HepG2 (cell line): ENCODE data around the gene CPXM1. TPM values are rescaled to one million over a fixed set of nuclear protein-coding genes. Genes with fewer than 3 reads are reported as not detected.

Experiments
- ATAC-seq: fragments of 200-7000 bp; cut with Tn5 transposase; 3 replicates; pipeline ENCODE4 v1.9.1; 2020; ENCODE audit warnings: mild to moderate bottlenecking, moderate library complexity
- BruUV-seq: library from RNA; stranded (reverse); fragments of 400-500 nt; replicated peaks from 2 replicates; lab custom pipeline; 2021; lab: Mats Ljungman, UMichigan
- CTCF ChIA-PET: fragments of 300-600 bp; formaldehyde crosslinking; extraction: SDS; loops from one replicate; lab custom pipeline; 2021; ENCODE audit warnings: low total read pairs, inconsistent platforms, low intra/inter-chr PET ratio; lab: Yijun Ruan, JAX
- POLR2A ChIA-PET: fragments of 350-600 bp; sonication (Branson Sonifier 250); formaldehyde crosslinking; loops from one replicate; lab custom pipeline; 2020; ENCODE audit warnings: antibody characterized with exemption, inconsistent platforms; lab: Yijun Ruan, JAX
- DNase-seq: peaks from one replicate; pipeline ENCODE4 v3.0.0-alpha.2; 2015; ENCODE audit warnings: low spot score
- FAIRE-seq: peaks from 3 replicates; lab custom pipeline; 2011; peaks lifted over from hg19 to GRCh38; lab: Jason Lieb, UNC
- H2AFZ ChIP-seq: one replicate; pipeline ENCODE4 v1.6.1; 2011; ENCODE audit warnings: low read length, inconsistent platforms
- H3K27ac ChIP-seq: fragments of 300-600 bp; 3 replicates; pipeline ENCODE4 v1.8.0; 2011; ENCODE audit warnings: mixed run types, mild to moderate bottlenecking, mixed read lengths, low read length, inconsistent platforms; ENCODE audit not compliant: insufficient read depth; ENCODE audit errors: extremely low read length
- H3K27me3 ChIP-seq, 2 experiments: fragments of 200-600 bp in 1 of 2; 2 replicates in 1 of 2; 3 replicates in 1 of 2; pipeline versions ENCODE4 v1.6.0 to v1.8.0; 2011; ENCODE audit warnings: low read length in 2 of 2, mild to moderate bottlenecking in 2 of 2, moderate library complexity in 2 of 2, inconsistent platforms in 1 of 2; ENCODE audit not compliant: insufficient read depth in 2 of 2, control insufficient read depth in 1 of 2
- H3K36me3 ChIP-seq, 2 experiments: fragments of 200-600 bp in 1 of 2; replicated peaks in 1 of 2; 2 replicates in 1 of 2; 3 replicates in 1 of 2; pipeline versions ENCODE4 v1.5.1 to v1.8.0; 2011; ENCODE audit warnings: low read length in 2 of 2, inconsistent platforms in 1 of 2; ENCODE audit not compliant: insufficient read depth in 2 of 2, control insufficient read depth in 1 of 2
- H3K4me1 ChIP-seq: 2 replicates; pipeline ENCODE4 v1.5.1; 2012; ENCODE audit warnings: low read length, inconsistent platforms; ENCODE audit not compliant: insufficient read depth
- H3K4me2 ChIP-seq: 2 replicates; pipeline ENCODE4 v1.6.0; 2011; ENCODE audit warnings: low read depth, low read length, inconsistent platforms
- H3K4me3 ChIP-seq, 3 experiments: fragments of 200-600 bp in 1 of 3; sonication (generic), shearing (Covaris generic) in 1 of 3; replicated peaks in 1 of 3; 2 replicates each; pipeline ENCODE4 v1.5.1; 2011 to 2016; ENCODE audit warnings: low read length in 3 of 3, inconsistent platforms in 2 of 3, low read depth in 2 of 3, mild to moderate bottlenecking in 2 of 3, control low read depth in 1 of 3, mixed read lengths in 1 of 3; ENCODE audit not compliant: insufficient read depth in 1 of 3
- H3K79me2 ChIP-seq: one replicate; pipeline ENCODE4 v1.6.1; 2011; ENCODE audit warnings: low read length, inconsistent platforms; ENCODE audit not compliant: insufficient read depth
- H3K9ac ChIP-seq: 2 replicates; pipeline ENCODE4 v1.6.0; 2011; ENCODE audit warnings: mild to moderate bottlenecking, low read depth, low read length, inconsistent platforms; ENCODE audit not compliant: insufficient read depth
- H3K9me3 ChIP-seq: 2 replicates; pipeline ENCODE4 v1.5.1; 2012; ENCODE audit warnings: mild to moderate bottlenecking, low read length
- H4K20me1 ChIP-seq: 2 replicates; pipeline ENCODE4 v1.6.0; 2011; ENCODE audit warnings: inconsistent platforms, mild to moderate bottlenecking, low read length, moderate library complexity; ENCODE audit not compliant: insufficient read depth
- CSRNP1 ChIP-seq: sonication (generic); formaldehyde crosslinking; IDR thresholded peaks from 2 replicates; pipeline ENCODE4 v1.8.1; 2023; ENCODE audit warnings: mild to moderate bottlenecking, missing genetic modification reagents
- FOXP1 ChIP-seq, 2 experiments: fragments of 450-650 bp in 1 of 2; IDR thresholded peaks; 2 replicates each; pipeline ENCODE4 v1.6.1; 2017 to 2018; ENCODE audit warnings: antibody characterized with exemption in 1 of 2
- HOXA3 ChIP-seq: sonication (generic); formaldehyde crosslinking; IDR thresholded peaks from 2 replicates; pipeline ENCODE4 v1.5.0; 2020; ENCODE audit warnings: missing genetic modification reagents
- KLF11 ChIP-seq: IDR thresholded peaks from 2 replicates; pipeline ENCODE4 v1.6.1; 2016; ENCODE audit warnings: missing compliant biosample characterization
- MIXL1 ChIP-seq: IDR thresholded peaks from 2 replicates; pipeline ENCODE4 v1.6.1; 2016
- MLLT10 ChIP-seq: sonication (generic); formaldehyde crosslinking; IDR thresholded peaks from 2 replicates; pipeline ENCODE4 v1.4.0; 2020; ENCODE audit warnings: missing genetic modification reagents
- POLR2AphosphoS5 ChIP-seq: IDR thresholded peaks from 2 replicates; pipeline ENCODE4 v1.6.1; 2012; ENCODE audit warnings: low read depth, low read length
- RAD21 ChIP-seq: fragments of 450-650 bp; formaldehyde crosslinking; IDR thresholded peaks from 2 replicates; pipeline ENCODE4 v1.5.0; 2020; ENCODE audit warnings: mild to moderate bottlenecking
- RELA ChIP-seq: sonication (generic); formaldehyde crosslinking; IDR thresholded peaks from 2 replicates; pipeline ENCODE4 v1.4.0; 2020; ENCODE audit warnings: missing genetic modification reagents
- SNAPC5 ChIP-seq: sonication (generic); formaldehyde crosslinking; IDR thresholded peaks from 2 replicates; pipeline ENCODE4 v1.8.1; 2023; ENCODE audit warnings: mild to moderate bottlenecking, missing genetic modification reagents, borderline replicate concordance
- TCF7L2 ChIP-seq: IDR thresholded peaks from 2 replicates; pipeline ENCODE4 v1.6.1; 2011; ENCODE audit warnings: mild to moderate bottlenecking, low read depth, low read length, moderate library complexity
- YEATS2 ChIP-seq: sonication (generic); formaldehyde crosslinking; IDR thresholded peaks from 2 replicates; pipeline ENCODE4 v1.4.0; 2020; ENCODE audit warnings: missing genetic modification reagents, borderline replicate concordance
- YEATS4 ChIP-seq: sonication (generic); formaldehyde crosslinking; IDR thresholded peaks from 2 replicates; pipeline ENCODE4 v1.4.0; 2020; ENCODE audit warnings: missing genetic modification reagents, borderline replicate concordance
- ZFAT ChIP-seq: sonication (generic); formaldehyde crosslinking; conservative IDR thresholded peaks from 2 replicates; pipeline ENCODE4 v1.8.1; 2023; ENCODE audit warnings: missing genetic modification reagents, inconsistent platforms
- ZNF224 ChIP-seq: sonication (generic); formaldehyde crosslinking; IDR thresholded peaks from 2 replicates; pipeline ENCODE4 v1.5.0; 2020; ENCODE audit warnings: mild to moderate bottlenecking, missing genetic modification reagents
- ZNF24 ChIP-seq: fragments of 450-650 bp; IDR thresholded peaks from 2 replicates; pipeline ENCODE4 v1.6.1; 2017; ENCODE audit warnings: antibody characterized with exemption, mild to moderate bottlenecking
- ZNF337 ChIP-seq: sonication (generic); formaldehyde crosslinking; IDR thresholded peaks from 2 replicates; pipeline ENCODE4 v1.5.1; 2020; ENCODE audit warnings: missing genetic modification reagents, low read depth, mild to moderate bottlenecking, borderline replicate concordance
- ZNF839 ChIP-seq: sonication (generic); formaldehyde crosslinking; IDR thresholded peaks from 2 replicates; pipeline ENCODE4 v1.4.0; 2020; ENCODE audit warnings: missing genetic modification reagents, mild to moderate bottlenecking, borderline replicate concordance
- ZSCAN22 ChIP-seq: sonication (generic); formaldehyde crosslinking; IDR thresholded peaks from 2 replicates; pipeline ENCODE4 v1.4.0; 2020; ENCODE audit warnings: mild to moderate bottlenecking, missing genetic modification reagents
- WGBS: methylation state at CpG from one replicate; pipeline ENCODE4 v1.1.6; 2017; ENCODE audit warnings: low lambda C conversion rate; 5-methylcytosine and 5-hydroxymethylcytosine counted together
- in situ Hi-C: cut with HindIII; loops from 2 replicates; pipeline ENCODE4 v1.10.0; 2017; ENCODE audit warnings: low pct_unique_long_range_greater_than_20kb; ENCODE audit not compliant: extremely low pct_ligation_motif_present
- intact Hi-C: fragments of 100-400 bp; cut with micrococcal nuclease; formaldehyde crosslinking; loops from one replicate; pipeline ENCODE4 v1.10.0; 2022; ENCODE audit not compliant: unreplicated experiment
- polyA plus RNA-seq, 8 experiments: library from polyadenylated mRNA; depleted of rRNA in 3 of 8; stranded (reverse) in 7 of 8; unstranded in 1 of 8; fragments of >200 nt; fragmentation: Illumina TruSeq in 4 of 8; extraction: Trizol in 4 of 8; gene quantifications; 2 replicates each; pipeline versions ENCODE4 v1.2.1 to v1.2.3, GENCODE V29; 2011 to 2016; ENCODE audit warnings: low read depth in 4 of 8, missing spikeins in 1 of 8, mixed read lengths in 1 of 8; ENCODE audit not compliant: insufficient read depth in 1 of 8
- total RNA-seq, 5 experiments: library from RNA; depleted of rRNA; stranded (reverse); fragments of >200 nt; fragmentation: Illumina TruSeq; extraction: Trizol; gene quantifications; 2 replicates each; pipeline ENCODE4 v1.2.3, GENCODE V29; 2016; ENCODE audit warnings: low read depth in 1 of 5
- TF ChIP-seq, protein P1 (sequence below): sonication (generic); formaldehyde crosslinking; IDR thresholded peaks from 2 replicates; pipeline ENCODE4 v1.5.1; 2020; ENCODE audit warnings: mild to moderate bottlenecking, moderate library complexity, missing genetic modification reagents

Gene CPXM1
- total and polyA plus RNA-seq, 2 of the 13 experiments (the other 11 are each of a cell fraction or from before 2014, with no cell fraction given), result 0.07 TPM; not detected in 1

DNA sequence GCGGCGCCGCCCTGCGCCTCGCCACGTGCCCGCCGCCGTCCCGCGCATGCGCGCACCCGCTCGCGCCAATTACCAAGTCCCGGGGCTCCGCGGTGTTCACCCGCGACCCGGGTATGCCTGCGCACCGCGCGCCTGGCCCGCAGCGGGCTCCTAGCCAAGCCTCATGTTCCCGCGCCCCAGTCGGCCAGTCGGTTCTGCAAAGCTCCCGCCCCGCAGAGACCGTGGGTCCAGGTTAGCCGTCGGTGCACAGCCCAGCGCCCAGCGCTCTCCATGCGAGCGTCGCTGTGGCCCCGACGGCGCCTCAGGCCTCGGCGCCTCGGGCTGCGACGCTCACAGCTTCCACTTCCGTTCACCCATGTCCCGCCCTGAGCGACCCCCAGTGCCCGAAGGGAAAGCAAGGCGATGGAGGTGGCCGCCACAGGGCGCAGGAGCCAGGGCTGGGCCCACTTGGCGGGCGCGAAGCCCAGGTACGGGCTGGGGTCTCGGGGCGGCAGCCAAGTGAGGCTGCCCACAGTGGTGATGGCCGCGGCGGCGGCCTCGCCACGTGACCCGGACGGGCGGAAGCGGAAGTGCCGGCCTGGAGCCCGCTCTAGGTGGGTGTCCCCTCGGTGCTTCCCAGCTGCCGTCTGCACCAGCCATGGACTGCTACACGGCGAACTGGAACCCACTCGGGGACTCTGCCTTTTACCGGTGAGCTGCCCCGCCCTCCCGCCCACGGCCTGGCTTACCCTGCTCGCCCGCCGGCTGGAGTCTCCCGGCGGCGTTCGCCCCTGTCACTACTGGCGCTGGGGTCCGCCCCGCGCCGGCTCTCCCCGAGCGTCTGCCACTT lies 39.9 kb upstream of the CPXM1 start, which contains the start of the genes PCED1A and VPS16 (continued):
- peak; percentile 75 for TF ChIP-seq ZNF224 (CRISPR knock-in tag)
- TF ChIP-seq MLLT10 (CRISPR knock-in tag), result 0 out of 2 replicates have a peak, but pooled peaks have one; percentile 4
- peak; percentile 95 for TF ChIP-seq YEATS2
- peak; percentile 99 for TF ChIP-seq CSRNP1 (CRISPR knock-in tag)

GRCh38 chr20:2839732-2840137 lies 39.3 kb upstream of the CPXM1 start:
- DNase-seq, result no peak
- peak overlapping the region; percentile 77 for H3K4me2 ChIP-seq
- H4K20me1 ChIP-seq, result no peaks in the 10 kb centered on the region
- FAIRE-seq, result no peak
- H3K9me3 ChIP-seq, result no peaks in the 10 kb centered on the region
- H3K27ac ChIP-seq, result no peak overlapping the region
- ATAC-seq, result no peak
- no TSS peak for BruUV-seq
- in situ Hi-C loops, result loop anchor here (10.0 kb wide), 1 partner anchor 85 kb away; no protein-coding TSS in a partner anchor
- ChIA-PET CTCF (no interaction called here), POLR2A (interaction anchor here (1.0 to 1.9 kb wide), 7 partner anchors 9 to 206 kb away, joined by 3 to 12 read pairs (median 6); partner anchors contain the start of genes MRPS26 and PTPRA)
- peaks cover 40% of the 10 kb centered on the region for H3K4me1 ChIP-seq
- intact Hi-C loops, result no loop called here
- peak overlapping the region; percentile 71 to 97 (median 74) for H3K4me3 ChIP-seq
- peaks cover 4 to 11% of the 10 kb centered on the region in 2 experiments; a peak in 3 of 5 replicates for H3K36me3 ChIP-seq
- no peaks in the 10 kb centered on the region; a peak in 1 of 5 replicates for H3K27me3 ChIP-seq
- H2AFZ ChIP-seq, result no peak overlapping the region
- H3K9ac ChIP-seq, result peak overlapping the region; percentile 88
- peaks cover 8% of the 10 kb centered on the region for H3K79me2 ChIP-seq
- WGBS, result 95% methylated on average over 21 of the region's 21 CpGs
- no peak for TF ChIP-seq FOXP1 (IDR thresholded peaks at IDR 0.05)
- TF ChIP-seq FOXP1 (CRISPR knock-in tag; IDR thresholded peaks at IDR 0.05), result no peak
- no peak for TF ChIP-seq KLF11 (CRISPR knock-in tag)
- TF ChIP-seq ZFAT (CRISPR knock-in tag), result no peak
- no peak for TF ChIP-seq RAD21 (CRISPR knock-in tag)
- TF ChIP-seq HOXA3, result no peak
- no peak for TF ChIP-seq ZNF24
- no peak for TF ChIP-seq YEATS4
- no peak for TF ChIP-seq SNAPC5
- TF ChIP-seq POLR2AphosphoS5, result no peak
- 0 out of 2 replicates have a peak, but pooled peaks have one; percentile 2 for TF ChIP-seq ZSCAN22 (CRISPR knock-in tag)
- no peak for TF ChIP-seq ZNF337 (CRISPR knock-in tag)
- TF ChIP-seq, protein P1, sequence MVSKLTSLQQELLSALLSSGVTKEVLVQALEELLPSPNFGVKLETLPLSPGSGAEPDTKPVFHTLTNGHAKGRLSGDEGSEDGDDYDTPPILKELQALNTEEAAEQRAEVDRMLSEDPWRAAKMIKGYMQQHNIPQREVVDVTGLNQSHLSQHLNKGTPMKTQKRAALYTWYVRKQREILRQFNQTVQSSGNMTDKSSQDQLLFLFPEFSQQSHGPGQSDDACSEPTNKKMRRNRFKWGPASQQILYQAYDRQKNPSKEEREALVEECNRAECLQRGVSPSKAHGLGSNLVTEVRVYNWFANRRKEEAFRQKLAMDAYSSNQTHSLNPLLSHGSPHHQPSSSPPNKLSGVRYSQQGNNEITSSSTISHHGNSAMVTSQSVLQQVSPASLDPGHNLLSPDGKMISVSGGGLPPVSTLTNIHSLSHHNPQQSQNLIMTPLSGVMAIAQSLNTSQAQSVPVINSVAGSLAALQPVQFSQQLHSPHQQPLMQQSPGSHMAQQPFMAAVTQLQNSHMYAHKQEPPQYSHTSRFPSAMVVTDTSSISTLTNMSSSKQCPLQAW (CRISPR knock-in tag), result no peak
- TF ChIP-seq TCF7L2, result no peak
- no peak for TF ChIP-seq MIXL1 (CRISPR knock-in tag)
- no peak for TF ChIP-seq ZNF839 (CRISPR knock-in tag)
- TF ChIP-seq RELA, result 0 out of 2 replicates have a peak, but pooled peaks have one; percentile 11
